Measurements from ENCODE around the gene SLC25A17.

SLC25A17 gene

GRCh38 chr22:40748388-40749355, 70.5 kb downstream of the SLC25A17 start:
- Histone ChIP-seq H3K27me3 (no peaks in the 10 kb centered on the region), H3K4me1 (no peaks in the 10 kb centered on the region), H3K36me3 (no peaks in the 10 kb centered on the region), H3K9me3 (peaks cover 0 to 4% (median 0%) of the 10 kb centered on the region in 3 donors), H3K4me3 (no peak overlapping the region), H3K27ac (no peak overlapping the region)
- no peak for DNase-seq
- intact Hi-C loops (cut with DNase I; ENCODE audit: low total_unique reads), result no loop called here
- no peak for TF ChIP-seq CTCF (IDR thresholded peaks at IDR 0.05)

- Histone ChIP-seq H3K27ac (no peak overlapping the region), H3K9me3 (peaks cover 0 to 4% (median 0%) of the 10 kb centered on the region in 3 donors), H3K4me3 (no peak overlapping the region), H3K4me1 (no peaks in the 10 kb centered on the region), H3K27me3 (no peaks in the 10 kb centered on the region), H3K36me3 (no peaks in the 10 kb centered on the region)
- intact Hi-C loops (cut with DNase I; ENCODE audit: low total_unique reads), result no loop called here
- no peak for DNase-seq
- no peak for TF ChIP-seq CTCF (IDR thresholded peaks at IDR 0.05)
Measured at GRCh38 chr22:40747361-40747760, 71.8 kb downstream of the SLC25A17 start.

- Histone ChIP-seq H3K27me3 (no peaks in the 10 kb centered on the region), H3K9me3 (peaks cover 0 to 4% (median 0%) of the 10 kb centered on the region in 3 donors), H3K27ac (no peak overlapping the region), H3K4me1 (no peaks in the 10 kb centered on the region), H3K4me3 (no peak overlapping the region), H3K36me3 (no peaks in the 10 kb centered on the region)
- intact Hi-C loops (cut with DNase I; ENCODE audit: low total_unique reads), result no loop called here
- TF ChIP-seq CTCF (IDR thresholded peaks at IDR 0.05), result no peak
- DNase-seq, result no peak
Measured at GRCh38 chr22:40746428-40747220, 72.5 kb downstream of the SLC25A17 start.

- Histone ChIP-seq H3K36me3 (no peaks in the 10 kb centered on the region), H3K27ac (no peak overlapping the region), H3K4me1 (no peaks in the 10 kb centered on the region), H3K27me3 (no peaks in the 10 kb centered on the region), H3K4me3 (no peak overlapping the region), H3K9me3 (peaks cover 0 to 3% (median 0%) of the 10 kb centered on the region in 3 donors)
- intact Hi-C loops (cut with DNase I; ENCODE audit: low total_unique reads), result no loop called here
- no peak for TF ChIP-seq CTCF (IDR thresholded peaks at IDR 0.05)
- no peak for DNase-seq
Measured at GRCh38 chr22:40743768-40744167, 75.4 kb downstream of the SLC25A17 start.

- no peak overlapping the region for H3K27ac ChIP-seq
- no peaks in the 10 kb centered on the region for H3K9me3 ChIP-seq
- DNase-seq, result no peak
- intact Hi-C loops (cut with DNase I; ENCODE audit: low total_unique reads), result no loop called here
- no peaks in the 10 kb centered on the region for H3K4me1 ChIP-seq
- H3K36me3 ChIP-seq, result no peaks in the 10 kb centered on the region
- H3K27me3 ChIP-seq, result no peaks in the 10 kb centered on the region
- TF ChIP-seq CTCF (IDR thresholded peaks at IDR 0.05), result no peak
- no peak overlapping the region for H3K4me3 ChIP-seq
Measured at GRCh38 chr22:40741116-40741515, 78.0 kb downstream of the SLC25A17 start.
